ENCODE data around the gene UGT2A1.

GRCh38 chr4:69650872-69651271 lies 2.2 kb downstream of the UGT2A1 start:
- TF ChIP-seq CTCF (conservative IDR thresholded peaks at IDR 0.05 in 1 of 2, IDR thresholded peaks at IDR 0.05 in 1 of 2; ENCODE audit: extremely low read depth in 1 of 2, insufficient read depth in 1 of 2, low read depth in 1 of 2, low read length in 2 of 2) (no peak), EZH2 (IDR thresholded peaks at IDR 0.05; ENCODE audit: borderline replicate concordance, low read length) (no peak)

Measured in mammary epithelial cell (primary cell).